HG03103 (cell line): Measurements from ENCODE around the gene PEPD.

Experiments used
- ATAC-seq: cut with Tn5 transposase; IDR thresholded peaks from one replicate; pipeline ENCODE4 v1.9.1; 2021; ENCODE audit warnings: low read depth; ENCODE audit not compliant: unreplicated experiment

Gene PEPD

GRCh38 chr19:33390101-33390907 lies 131.3 kb downstream of the PEPD start:
- ATAC-seq, result no peak

GRCh38 chr19:33389421-33390100 lies 132.0 kb downstream of the PEPD start:
- no peak for ATAC-seq

GRCh38 chr19:33388725-33389420 lies 132.7 kb downstream of the PEPD start:
- no peak for ATAC-seq

- no peak for ATAC-seq
Measured at GRCh38 chr19:33388231-33388724, 133.3 kb downstream of the PEPD start.

GRCh38 chr19:33387351-33388230 lies 134.0 kb downstream of the PEPD start:
- ATAC-seq, result no peak

- no peak for ATAC-seq
Measured at GRCh38 chr19:33386361-33386858, 135.2 kb downstream of the PEPD start.

- ATAC-seq, result no peak
Measured at GRCh38 chr19:33385956-33386355, 135.6 kb downstream of the PEPD start.

GRCh38 chr19:33384983-33385382 lies 136.6 kb downstream of the PEPD start:
- ATAC-seq, result no peak

GRCh38 chr19:33383720-33384292 lies 137.8 kb downstream of the PEPD start:
- ATAC-seq, result no peak

GRCh38 chr19:33382982-33383381 lies 138.6 kb downstream of the PEPD start:
- ATAC-seq, result no peak

- ATAC-seq, result no peak
Measured at GRCh38 chr19:33382006-33382405, 139.6 kb downstream of the PEPD start.

GRCh38 chr19:33381101-33381500 lies 140.5 kb downstream of the PEPD start:
- ATAC-seq, result no peak

GRCh38 chr19:33379151-33379829 lies 142.3 kb downstream of the PEPD start:
- ATAC-seq, result no peak

- ATAC-seq, result no peak
Measured at GRCh38 chr19:33377586-33378475, 143.8 kb downstream of the PEPD start.

- no peak for ATAC-seq
Measured at GRCh38 chr19:33376941-33377557, 144.5 kb downstream of the PEPD start.

- ATAC-seq, result no peak
Measured at GRCh38 chr19:33376423-33376822, 145.2 kb downstream of the PEPD start.

- ATAC-seq, result no peak
Measured at GRCh38 chr19:33375837-33376159, 145.8 kb downstream of the PEPD start.
